Measurements from ENCODE around the gene DOCK2.
"Not testable (repeated sequence)": the region's sequence is repeated elsewhere in the genome, so short reads cannot be mapped to it uniquely, and the experiment has no call there.

Gene DOCK2

DNA sequence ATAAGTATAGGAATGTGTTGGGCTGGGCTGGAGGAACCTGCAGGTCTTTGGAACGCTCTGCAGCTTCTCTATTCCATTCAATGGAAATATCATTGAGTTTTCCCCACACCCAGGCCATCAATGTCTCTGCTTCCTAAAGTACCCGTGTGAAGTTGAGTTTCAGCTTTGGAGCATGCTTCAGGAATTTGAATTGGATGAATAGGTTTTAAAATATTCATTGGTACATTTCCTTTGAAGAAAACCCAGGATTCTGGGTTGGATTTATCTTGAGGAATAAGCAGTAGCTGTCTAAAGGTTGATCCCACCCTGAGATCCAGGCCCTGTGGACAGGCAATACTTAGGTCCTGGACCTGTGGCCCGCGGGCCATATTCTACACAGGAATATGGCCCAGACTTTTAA is 306.0 kb downstream of the DOCK2 start:
- DNase-seq (ENCODE audit: low read depth), result no peak

DNA sequence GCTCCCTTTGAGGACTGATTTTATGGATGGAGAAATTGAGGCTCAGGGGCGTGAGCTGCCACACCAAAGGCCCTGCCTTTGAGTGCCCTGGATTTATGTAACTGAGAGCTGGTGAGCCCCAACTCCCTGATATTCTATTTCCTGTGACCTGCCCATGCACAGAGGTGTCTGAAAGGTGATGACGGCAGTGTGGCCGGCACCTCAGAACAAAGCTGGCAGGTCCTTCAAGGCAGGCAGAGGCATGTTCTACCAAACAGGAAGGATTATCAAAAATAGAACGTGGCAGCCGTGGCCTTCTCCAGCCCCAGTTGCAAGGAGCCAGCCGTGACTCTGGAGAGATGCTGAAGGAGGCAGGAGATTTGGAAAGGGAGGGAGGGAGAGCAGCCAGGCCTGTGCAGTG is 307.0 kb downstream of the DOCK2 start:
- no peak for DNase-seq (ENCODE audit: low read depth)

DNA sequence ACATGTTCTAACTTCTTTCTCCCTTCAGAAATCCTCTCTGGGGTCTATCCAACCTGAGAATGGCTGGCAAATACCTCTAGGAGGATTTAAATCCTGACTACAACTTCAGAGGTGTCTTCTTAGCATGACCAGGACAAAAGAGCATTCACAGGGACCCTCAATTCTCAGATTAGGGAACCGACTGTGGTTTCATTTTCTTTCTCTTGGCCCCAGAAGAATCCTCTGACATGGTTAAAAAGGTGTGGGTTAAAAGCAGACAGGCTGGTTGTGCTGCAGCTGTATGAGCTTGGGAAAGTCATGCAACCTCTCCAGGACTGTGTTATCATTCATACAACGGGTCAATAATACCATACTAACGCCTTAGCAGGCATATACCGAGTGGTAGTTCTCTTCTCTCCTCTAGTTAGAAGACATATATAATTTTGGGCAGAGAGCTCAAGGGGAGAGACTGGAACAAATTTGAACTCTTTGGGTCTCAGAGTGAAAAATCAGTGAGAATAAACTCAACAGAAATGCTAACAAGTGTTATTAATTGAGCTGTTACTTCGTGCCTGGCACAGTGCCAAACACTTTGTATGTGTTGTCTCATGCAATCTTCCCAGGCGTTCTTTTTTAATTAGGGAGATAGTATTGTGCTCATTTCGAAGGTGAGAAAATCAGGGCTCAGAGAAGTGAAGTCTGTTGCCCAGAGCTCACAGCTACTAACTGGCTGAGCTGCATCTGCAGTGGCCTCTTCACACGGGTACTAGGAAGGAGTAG is 308.0 kb downstream of the DOCK2 start:
- no peak for DNase-seq (ENCODE audit: low read depth)

GRCh38 chr5:169945831-169946261 is 308.8 kb downstream of the DOCK2 start:
- DNase-seq (ENCODE audit: low read depth), result no peak

GRCh38 chr5:169946743-169947295 is 309.7 kb downstream of the DOCK2 start:
- no peak for DNase-seq (ENCODE audit: low read depth)

DNA sequence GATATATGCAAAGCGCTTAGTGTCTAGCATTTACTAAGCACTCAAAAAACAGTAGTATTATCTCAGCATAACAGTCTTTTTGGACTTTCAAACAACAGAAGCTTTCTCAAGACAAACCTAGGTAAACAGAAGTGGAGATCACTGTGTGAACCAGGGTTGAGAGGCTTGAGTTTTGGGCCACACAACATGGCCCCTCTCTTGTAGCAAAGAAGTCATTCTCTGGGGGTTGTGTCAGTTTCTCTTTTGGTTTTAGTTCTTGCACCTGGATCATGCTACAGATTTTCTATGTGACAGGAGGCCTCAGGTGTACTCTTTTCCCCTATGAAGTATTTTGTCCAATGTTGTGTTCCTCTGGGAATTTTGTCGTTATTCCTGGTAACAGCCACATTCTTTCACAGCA is 313.3 kb downstream of the DOCK2 start:
- DNase-seq (ENCODE audit: low read depth), result no peak

DNA sequence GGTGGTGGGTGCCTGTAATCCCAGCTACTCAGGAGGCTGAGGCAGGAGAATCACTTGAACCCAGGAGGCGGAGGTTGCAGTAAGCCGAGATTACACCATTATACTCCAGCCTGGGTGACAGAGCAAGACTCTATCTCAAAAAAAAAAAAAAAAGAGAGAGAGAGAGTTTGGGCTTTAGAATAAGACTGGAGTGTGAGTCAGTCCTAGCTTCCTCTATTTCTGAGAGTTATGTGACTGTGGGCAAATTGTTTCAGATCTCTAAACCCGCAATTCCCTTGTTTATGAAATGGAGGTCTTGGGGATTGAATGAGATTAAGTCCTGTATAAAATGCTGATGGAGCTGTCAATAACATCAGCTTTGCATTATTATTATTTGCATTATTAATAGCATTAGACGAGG is 316.1 kb downstream of the DOCK2 start:
- not testable (repeated sequence) for DNase-seq (ENCODE audit: low read depth)

- DNase-seq (ENCODE audit: low read depth), result no peak
Observed at GRCh38 chr5:169954786-169955185, 317.7 kb downstream of the DOCK2 start.

DNA sequence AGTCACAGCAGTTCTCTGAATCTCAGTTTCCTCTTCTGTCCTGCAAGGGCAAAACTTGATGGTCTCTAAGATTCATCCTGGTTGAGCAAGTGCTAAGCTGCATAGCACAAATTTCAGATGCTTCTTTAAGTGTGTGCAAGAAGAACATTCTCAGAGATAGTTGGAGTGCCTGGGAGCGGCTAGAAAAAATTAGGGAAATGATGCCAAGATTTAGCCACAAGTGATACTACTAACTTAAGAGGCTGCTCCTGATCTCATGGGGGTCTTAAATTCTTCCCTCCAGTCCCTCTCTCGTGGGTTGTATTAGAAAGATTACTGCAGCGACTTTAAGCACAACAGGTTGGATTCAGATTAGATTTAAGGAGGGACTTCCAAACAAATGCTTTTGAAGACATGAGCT is 319.1 kb downstream of the DOCK2 start:
- DNase-seq (ENCODE audit: low read depth), result no peak

DNA sequence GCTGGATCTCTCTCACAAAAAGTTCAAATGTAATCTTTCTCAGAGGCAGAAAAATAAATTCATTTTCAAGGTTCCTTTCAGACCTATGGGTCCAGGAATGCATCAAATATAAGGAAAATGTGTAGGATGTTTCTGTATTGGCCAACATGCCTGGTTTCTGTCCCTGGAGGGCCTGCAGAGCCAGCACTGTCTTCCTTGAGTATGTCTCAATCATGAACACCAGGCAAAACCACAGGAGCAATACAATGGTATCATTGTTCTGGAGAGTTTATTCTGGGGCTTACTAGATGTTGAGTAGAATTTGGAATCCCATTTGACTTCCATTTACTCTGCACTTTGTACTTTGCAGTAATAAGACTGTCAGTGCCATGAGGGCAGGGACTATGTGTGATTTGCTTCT is 319.7 kb downstream of the DOCK2 start:
- DNase-seq (ENCODE audit: low read depth), result no peak

DNA sequence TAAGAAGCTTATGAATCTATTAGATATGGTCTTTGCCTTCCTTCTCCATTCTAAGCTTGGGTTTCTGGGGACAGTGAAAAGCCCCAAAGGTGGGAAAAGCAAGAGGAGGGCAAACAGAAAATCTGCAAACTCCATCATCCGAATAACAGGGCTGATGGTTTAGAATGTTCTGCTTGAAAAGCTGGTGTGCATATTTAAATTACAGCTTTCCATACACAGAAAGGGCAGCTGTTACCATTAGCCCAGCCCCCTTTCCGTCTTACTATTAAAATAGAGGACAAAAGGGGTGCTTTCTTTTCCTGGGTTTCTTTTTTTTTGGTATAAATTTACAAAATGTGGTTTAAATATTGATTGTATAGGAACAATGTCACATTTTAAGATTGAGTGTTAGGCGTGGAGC is 321.2 kb downstream of the DOCK2 start:
- no peak for DNase-seq (ENCODE audit: low read depth)

DNA sequence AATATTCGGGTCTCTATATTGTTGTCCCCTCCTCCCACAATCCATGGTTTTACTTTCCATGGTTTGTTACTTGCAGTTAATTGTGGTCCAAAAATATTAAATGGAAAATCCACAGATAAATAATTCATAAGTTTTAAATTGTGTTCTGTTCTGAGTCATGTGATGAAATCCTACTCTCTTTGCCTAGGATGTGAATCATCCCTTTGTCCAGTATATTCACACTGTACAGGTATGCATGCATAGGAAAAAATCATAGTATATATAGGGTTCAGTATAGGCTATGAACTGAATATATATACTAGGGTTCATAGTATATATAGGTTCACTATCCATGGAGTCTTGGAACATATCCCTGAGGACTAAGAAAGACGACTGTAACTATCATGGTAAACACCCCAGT is 323.6 kb downstream of the DOCK2 start:
- DNase-seq (ENCODE audit: low read depth), result no peak

DNA sequence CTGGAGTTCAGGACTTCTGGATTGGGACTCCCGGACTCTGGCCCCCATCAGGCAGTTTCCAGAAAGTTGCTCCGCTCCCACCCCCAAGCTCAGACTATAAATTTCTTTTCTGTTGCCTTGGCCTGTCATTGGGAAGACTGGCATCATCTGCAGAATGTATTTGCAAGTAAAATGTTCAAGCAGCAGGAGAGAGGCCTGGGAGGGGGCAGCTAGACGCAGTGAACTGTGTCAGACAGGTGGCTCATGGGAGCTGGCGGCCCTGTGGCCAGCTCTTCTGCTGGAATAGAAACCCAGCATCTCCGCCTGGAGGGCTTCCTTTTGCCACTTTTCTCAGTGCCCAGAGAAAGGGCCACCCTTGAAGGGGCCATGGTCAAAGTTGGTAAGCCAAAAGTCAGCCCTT is 327.2 kb downstream of the DOCK2 start:
- DNase-seq (ENCODE audit: low read depth), result no peak

DNA sequence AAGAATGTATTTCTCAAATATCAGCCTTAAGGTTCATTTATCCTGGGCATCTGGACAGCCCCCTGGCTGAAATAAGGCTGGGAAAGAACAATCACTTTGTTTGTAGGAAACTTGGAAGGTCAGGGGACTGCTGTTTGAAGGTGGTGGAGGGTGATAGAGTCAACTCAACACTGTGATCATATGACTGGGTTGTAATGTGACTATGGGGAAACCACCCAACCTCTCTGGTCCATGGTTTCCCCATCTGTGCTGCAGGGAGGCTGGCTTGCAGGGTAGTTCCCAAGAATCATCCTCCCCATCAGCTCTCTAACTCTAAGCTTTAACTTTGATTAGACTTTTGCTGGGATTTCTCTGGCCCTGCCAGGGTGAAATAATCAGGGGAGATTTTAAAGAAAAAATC is 333.3 kb downstream of the DOCK2 start:
- no peak for DNase-seq (ENCODE audit: low read depth)

GRCh38 chr5:169970911-169971765 is 334.1 kb downstream of the DOCK2 start:
- DNase-seq (ENCODE audit: low read depth), result no peak

DNA sequence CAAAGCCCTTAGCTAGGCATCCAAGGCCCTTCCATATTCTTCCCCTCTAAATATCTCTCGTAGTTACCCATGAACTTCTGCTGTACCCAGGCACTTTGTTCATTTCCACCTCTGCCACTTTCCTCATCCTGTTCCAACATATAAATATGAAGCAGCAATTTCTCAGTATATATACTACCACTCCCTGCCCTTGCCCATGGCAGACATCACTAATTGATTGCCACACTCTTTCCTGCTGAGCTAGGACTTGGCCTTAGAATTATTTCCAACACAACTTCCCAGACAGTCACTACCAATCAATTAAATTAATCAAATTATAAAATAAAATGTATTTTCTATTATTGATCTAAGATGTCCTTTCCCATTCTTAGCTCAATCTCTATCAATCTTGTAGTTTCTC is 334.7 kb downstream of the DOCK2 start:
- DNase-seq (ENCODE audit: low read depth), result no peak

- no peak for DNase-seq (ENCODE audit: low read depth)
Observed at GRCh38 chr5:169973056-169973455, 336.0 kb downstream of the DOCK2 start.

GRCh38 chr5:169974121-169974770 is 337.2 kb downstream of the DOCK2 start:
- no peak for DNase-seq (ENCODE audit: low read depth)

- no peak for DNase-seq (ENCODE audit: low read depth)
Observed at GRCh38 chr5:169978714-169979113, 341.6 kb downstream of the DOCK2 start.

- DNase-seq (ENCODE audit: low read depth), result no peak
Observed at GRCh38 chr5:169979871-169980270, 342.8 kb downstream of the DOCK2 start.

- DNase-seq (ENCODE audit: low read depth), result no peak
Observed at GRCh38 chr5:169980418-169981053, 343.5 kb downstream of the DOCK2 start, which contains the start of gene INSYN2B. INSYN2B (minus strand) TSS chr5:169980495; CDS start chr5:169883898, 96,597 bp downstream.

GRCh38 chr5:169988206-169988605 is 351.1 kb downstream of the DOCK2 start:
- no peak for DNase-seq (ENCODE audit: low read depth)
